HG03066 (cell line): ENCODE measurements around the gene SPARC.

ENCODE experiments used
- ATAC-seq: cut with Tn5 transposase; IDR thresholded peaks from one replicate; pipeline ENCODE4 v1.9.1; 2021; ENCODE audit warnings: low read depth; ENCODE audit not compliant: unreplicated experiment

Gene SPARC

DNA sequence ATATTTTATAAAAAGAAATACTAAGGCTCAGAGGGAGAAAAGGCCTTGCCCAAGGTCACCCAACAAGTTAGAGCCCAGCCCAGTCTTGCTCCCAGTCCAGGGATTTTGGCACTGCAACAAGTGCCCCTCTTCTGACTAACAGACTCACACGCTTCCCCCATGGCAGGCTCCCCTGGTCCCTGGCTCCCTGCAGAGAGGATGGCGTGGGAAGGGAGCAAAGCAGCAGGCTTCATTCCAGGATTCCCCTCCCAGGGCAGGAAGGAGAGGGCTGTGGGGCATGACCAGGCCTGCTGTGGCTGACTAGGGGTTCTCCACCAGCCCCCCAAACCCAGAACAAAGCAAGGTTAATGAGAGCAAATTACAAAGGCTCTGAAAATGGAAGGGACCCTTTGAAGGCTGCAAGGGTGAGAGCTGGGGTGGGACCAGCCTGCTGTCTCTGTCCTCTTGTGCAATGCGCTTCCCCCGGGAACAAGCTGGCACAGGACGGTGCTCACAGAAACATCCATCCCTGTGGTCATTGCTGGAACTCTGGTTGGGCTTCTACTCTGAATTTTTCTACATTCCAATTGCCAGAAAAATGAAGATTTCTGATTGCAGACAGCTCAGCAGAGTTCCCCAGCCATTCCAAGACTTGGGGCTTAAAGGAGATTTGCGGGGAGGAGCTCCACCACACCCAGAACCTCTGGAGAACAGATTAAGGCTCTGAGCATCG, 58.4 kb downstream of the SPARC start:
- no peak for ATAC-seq

DNA sequence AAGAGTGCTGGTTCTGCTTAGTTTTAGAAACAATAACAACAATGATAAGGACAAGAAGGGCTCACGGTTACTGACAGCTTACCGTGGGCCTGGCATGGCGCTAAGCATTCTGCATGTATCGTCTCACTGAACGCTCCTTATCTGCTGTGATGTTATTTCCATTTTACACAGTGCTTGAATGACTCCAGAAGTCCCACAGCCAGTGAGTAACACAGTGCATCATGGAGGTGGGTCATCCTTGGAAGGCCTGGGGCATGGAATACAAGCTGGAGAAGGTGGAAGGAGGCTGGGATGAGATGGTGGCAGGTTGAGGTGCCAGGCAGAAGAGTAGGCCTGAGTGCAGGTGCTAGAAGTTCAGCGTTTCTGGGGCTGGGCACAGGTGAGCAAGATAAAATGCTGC, 59.1 kb downstream of the SPARC start:
- ATAC-seq, result no peak

DNA sequence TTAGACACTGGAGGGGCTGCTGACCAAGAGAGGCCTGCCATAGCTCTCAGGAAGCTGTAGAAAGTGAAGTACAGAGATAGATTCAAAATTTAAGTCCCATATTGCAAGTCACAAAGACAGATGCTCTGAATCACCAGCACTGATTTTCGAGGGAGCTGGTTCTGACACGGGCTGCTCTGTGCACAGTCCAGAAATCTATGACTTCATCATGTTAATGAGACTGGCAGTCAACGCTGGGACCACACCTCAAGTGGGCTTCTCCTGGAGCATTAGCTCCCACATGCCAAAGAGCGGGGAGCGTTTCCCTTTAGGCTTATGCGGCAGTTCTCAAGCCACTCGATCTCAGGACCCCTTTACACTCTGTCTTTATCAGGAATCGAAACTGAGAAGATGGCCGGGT, 61.4 kb downstream of the SPARC start:
- ATAC-seq, result no peak

DNA sequence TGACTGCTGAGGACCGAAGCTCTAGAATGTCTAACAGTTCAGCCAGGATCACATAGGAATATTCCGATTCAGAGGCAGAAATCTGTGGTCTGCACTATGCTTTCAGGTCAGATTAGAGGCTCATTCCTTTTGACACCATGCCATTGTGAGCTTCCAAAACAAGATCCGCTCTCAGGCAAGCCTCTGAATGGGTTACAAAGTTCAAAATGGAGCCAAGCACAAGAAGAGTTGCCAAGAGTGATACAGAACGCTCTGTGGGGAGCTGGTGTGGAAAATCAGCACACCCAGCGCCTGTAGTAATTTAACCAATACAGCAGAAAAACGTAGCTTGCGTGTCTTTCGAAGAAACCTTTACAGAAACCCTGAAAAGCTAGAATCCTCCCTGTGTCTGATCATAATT, 62.2 kb downstream of the SPARC start:
- ATAC-seq, result no peak

DNA sequence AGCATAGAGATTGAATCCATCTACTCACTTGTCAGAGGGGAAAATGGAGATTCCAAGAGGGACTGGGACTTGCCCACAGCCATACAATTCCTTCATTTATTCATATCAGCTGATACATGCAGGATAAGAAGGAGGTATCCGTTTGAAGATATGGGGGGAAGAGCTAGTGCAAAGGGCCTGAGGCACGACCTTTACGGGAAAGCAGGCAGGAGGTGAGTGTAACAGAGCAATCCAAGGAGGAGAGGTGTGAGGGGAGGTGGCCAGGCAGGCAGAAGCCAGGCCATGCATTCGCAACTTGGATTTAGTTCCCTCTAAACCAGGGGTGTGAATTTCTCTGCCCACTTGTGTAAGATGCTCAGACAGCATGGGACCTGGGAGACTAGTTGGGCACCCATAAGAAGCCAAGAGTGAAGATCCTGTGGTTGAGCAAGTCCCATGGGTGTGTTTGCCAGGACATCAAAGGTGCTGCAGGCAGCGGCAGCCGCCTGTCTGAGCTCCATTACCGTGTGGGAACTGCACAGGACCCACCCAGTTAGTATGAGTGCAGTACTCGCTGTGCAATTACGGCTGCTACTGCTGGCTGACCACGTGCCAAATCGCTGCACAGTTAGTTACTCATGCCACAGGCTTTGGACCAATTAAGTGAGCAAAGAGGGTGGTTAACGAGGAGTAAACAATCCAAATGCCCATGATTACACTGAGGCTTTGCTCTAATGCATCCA, 64.2 kb downstream of the SPARC start:
- ATAC-seq, result no peak

DNA sequence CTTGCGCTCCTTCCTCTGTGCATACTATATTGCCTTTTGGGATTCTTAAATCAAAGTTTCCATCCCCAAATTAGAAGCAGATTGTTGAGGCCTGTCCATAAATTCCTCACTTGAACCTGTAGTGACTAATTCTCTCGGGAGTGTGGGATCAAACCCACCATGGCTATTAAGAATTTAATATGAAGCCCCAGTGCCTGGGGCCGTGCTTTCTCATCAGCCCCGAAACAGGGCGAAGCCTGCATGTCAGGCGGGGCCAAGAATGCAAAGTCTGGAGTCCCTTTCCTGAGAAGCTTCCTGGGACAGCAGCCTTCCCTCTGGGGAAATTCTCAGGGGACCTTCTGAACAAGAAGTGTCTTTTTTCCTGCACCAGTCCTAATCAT, 66.3 kb downstream of the SPARC start:
- no peak for ATAC-seq

DNA sequence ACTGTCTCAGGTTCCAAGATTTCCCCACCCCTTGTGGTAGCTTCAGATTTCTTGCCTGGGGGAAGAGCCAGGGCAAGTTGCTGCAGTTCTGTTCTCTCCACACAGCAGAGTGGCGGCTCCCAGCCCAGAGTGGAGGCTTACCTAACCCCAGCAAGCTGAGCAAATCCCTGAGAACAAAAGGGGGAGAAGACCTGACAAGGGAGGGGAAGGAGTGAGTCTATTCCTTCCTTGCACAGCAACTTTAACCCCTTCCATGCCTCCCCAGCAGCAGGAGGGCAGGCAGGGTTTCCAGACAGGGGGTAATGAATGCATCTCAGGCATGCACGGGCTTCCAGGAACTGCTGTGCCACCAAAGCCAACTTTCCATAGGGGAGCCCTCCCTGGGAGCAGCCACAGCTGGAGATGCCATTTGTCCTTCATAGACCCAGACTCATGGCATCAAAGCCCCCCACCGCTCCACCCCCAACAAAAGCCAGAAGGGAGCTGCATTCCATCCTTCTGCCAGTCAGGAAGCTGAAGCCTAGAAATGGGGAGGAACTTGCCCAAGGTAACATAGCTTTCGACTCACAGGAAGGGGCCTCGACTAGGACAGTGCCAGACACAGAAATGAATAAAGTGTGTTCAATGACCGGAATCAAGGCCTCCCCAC, 66.8 kb downstream of the SPARC start:
- ATAC-seq, result no peak

DNA sequence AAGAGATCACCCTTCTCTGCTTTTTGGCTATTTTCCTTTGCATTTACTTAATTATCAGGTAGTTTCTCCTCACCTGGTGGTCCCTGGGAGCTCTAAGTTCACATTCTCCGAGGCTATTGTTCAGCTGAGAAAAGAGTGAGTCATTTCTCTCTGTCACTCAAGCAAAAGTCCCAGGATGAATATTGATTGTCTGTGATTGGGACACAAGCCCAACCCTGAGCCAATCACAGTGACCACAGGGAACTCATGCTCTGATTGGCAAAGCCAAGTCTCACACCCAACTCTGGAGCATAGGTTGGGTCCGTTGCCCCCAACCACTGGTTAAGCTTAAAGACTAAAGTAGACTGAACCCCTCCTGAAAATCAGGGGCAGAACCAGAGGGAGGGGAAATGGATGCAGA, 67.8 kb downstream of the SPARC start:
- ATAC-seq, result no peak

DNA sequence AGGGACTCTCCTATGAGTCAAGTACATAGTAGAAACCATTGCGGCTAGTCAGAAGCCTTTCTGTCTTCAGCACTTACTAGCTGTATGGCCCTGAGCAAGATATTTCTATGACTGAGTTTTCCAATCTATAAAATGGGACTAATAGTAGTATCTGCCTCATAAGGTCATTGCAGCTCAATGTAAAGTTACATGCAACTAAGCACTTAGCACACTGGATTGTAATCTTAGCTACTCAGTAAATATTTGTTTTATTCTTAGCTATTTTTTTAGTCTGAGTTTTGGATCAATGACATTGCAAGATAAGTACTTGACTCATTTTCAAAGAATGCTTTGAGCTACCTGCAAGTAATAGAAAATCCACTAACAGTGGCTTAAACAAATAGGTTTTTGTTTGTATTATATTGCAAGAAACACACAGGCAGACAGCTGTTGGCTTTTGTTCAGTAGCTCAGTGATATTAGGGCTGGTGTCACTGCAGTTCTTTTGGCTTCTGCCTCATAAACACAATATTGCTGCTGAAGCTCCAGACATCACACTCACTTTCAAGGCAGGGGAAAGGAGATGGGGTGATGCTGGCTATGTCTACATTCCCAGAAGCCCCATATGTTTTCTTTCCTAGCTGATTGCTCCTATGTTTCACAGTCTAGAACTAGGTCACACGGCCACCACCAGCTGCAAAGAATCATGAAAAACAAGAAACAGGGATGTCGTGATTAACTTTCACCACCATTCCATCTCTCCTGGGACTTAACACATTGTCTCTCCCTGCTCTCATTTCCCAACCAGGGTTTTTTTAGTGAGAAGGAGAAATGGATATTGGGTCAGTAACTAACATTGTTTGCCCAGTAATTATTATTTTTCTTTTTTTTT, 68.6 kb downstream of the SPARC start:
- ATAC-seq, result no peak

DNA sequence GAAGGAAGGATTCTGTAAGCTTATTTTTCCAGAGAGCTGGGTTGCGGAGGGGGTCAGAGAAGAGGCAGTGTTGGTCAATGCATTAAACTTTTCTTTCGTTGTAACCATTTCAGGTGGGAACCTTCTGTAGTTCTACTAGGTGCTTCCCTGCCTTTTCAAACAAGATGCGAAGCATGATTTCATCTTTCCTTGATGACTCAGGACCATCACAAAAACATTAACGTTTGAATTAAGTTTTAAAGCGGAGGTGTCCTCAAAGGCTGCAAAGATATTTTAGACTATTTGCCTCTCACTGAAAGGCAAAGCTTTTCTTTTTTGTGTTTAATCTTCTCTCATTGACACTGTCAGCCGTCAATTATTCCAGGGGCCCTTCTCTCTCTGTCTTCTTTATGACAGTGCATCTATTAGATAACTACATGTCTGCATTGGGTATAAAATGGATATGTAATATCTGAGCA, 69.3 kb downstream of the SPARC start:
- ATAC-seq, result no peak

DNA sequence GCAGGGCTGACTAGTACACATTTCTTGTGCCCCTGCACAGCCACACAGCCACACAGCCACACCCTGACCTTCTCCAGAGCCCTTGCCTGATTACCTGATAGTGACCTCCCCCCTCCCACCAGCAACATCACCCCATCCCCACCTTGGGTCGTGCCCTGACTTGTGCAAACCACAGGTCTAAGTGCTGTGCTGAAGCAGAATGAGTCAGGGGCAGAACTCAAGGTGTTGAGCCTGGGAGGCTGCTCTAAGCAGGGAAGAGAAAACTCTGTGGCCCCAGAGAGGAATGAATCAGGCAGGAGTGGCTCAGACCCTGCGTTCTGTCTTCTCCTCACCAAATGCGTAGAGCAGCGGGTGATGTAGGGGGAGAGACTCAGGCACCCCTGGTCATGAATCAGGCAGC, 71.3 kb downstream of the SPARC start:
- ATAC-seq, result no peak

DNA sequence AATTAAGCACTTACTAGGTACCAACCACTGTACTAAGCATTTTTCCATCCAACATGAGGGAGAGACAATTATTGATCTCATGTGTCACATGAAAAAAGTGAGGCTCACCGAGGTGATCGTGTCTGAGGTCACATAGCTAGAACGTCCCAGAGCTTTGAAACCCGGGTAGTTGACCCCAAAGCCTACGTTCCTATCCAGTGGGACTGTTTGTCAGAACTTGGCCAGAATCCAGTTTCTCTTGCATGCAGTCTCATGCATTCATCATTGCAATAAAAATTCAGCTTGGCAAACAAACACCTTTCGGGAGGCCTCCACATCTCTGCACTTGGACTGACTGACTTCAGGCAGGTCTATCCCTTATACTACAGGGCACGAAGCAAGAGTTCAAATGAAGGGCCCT, 72.2 kb downstream of the SPARC start:
- ATAC-seq, result no peak

DNA sequence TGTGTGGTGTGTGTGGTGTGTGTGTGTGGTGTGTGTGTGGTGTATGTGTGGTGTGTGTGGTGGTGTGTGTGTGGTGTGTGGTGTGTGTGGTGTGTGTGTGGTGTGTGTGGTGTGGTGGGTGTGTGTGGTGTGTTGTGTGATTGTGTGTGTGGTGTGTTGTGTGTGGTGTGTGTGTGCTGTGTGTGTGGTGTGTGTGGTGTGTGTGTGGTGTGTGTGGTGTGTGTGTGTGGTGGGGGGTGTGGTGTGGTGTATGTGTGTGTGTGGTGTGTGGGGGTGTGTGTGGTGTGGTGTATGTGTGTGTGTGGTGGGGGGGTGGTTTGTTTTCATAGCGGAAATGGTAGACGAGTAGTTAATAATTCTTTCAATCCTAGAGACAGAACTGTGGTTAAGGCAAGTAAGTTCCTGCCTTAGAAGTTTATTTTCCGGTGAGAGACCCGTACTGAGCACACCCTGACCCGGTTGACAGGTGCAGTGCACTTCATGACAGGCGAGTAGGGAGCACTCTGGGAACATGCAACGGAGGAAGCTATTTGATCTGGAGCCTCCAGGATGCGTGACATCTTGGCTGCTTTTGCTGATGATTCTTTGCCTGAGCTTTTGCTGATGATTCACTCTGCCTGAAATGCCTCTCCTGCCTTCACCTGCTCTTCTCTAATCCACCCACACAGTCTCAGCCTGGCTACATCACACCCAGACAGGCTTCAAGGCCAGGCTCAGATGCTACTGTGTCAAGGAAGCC, 73.9 kb downstream of the SPARC start:
- peak; percentile 70 for ATAC-seq

DNA sequence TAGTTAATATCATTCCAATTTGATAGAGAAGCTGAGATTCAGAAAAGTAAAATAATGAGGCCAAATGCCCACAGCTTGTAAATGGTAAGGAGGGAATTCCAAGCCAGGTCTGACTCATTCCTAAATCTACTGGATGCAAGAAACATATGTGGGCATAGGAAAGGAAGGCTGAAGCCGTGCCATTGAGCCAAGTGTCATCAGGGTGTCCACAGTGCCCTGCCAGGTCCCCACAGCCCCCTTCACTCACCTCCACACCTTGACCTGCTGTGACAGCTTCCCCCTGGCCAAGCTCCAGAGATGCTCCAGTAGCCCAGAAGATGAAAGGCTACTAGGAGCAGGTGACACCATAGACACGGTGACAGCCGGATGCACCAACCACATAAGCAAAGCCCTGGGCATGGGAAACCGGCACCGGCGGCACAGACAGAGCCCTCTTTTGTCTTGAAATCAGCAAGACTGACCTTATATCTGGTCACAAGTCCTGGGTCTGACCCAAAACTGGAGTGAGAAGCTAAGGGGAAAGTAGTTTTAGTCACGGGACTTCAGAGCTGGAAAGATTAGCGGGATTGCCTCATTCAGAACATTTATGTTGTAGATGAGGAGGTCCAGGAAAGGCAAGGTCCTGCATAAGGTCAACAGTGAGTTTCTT, 75.5 kb downstream of the SPARC start:
- ATAC-seq, result no peak
